HG03432 (cell line): Measurements from ENCODE around the gene RPL18A.
A peak's percentile ranks its signal among the peaks of the same experiment; 100 is the strongest.

Experiments
- ATAC-seq: cut with Tn5 transposase; IDR thresholded peaks from one replicate; pipeline ENCODE4 v1.9.1; 2021; ENCODE audit warnings: mild to moderate bottlenecking, moderate library complexity; ENCODE audit not compliant: unreplicated experiment

RPL18A gene

GRCh38 chr19:17859533-17860330 lies at the start of gene RPL18A:
Gene RPL18A, plus strand, starts transcription at chr19:17859910. Its CDS starts 47 bp downstream, at chr19:17859957.
- ATAC-seq: peak; percentile 87

GRCh38 chr19:17811103-17811502 lies 48.6 kb upstream of the RPL18A start:
- ATAC-seq: no peak

- no peak for ATAC-seq
These were observed 48.0 kb upstream of the RPL18A start for GRCh38 chr19:17811681-17812080.

GRCh38 chr19:17812099-17812498 lies 47.6 kb upstream of the RPL18A start:
- ATAC-seq: no peak

- no peak for ATAC-seq
These were observed 41.9 kb upstream of the RPL18A start for GRCh38 chr19:17817668-17818363.

- ATAC-seq: no peak
These were observed 38.5 kb upstream of the RPL18A start, which contains the start of gene INSL3 for GRCh38 chr19:17821190-17821589. Gene INSL3, minus strand, starts transcription at chr19:17821519. Its CDS starts 13 bp downstream, at chr19:17821506.

GRCh38 chr19:17824339-17824738 lies 35.4 kb upstream of the RPL18A start:
- ATAC-seq: no peak

- no peak for ATAC-seq
These were observed 33.1 kb upstream of the RPL18A start for GRCh38 chr19:17826508-17827056.

- no peak for ATAC-seq
These were observed 29.7 kb upstream of the RPL18A start for GRCh38 chr19:17829855-17830566.

- no peak for ATAC-seq
These were observed 28.9 kb upstream of the RPL18A start for GRCh38 chr19:17830567-17831418.

GRCh38 chr19:17831419-17831888 lies 28.3 kb upstream of the RPL18A start:
- no peak for ATAC-seq

GRCh38 chr19:17832443-17833208 lies 27.1 kb upstream of the RPL18A start:
- ATAC-seq: no peak

- no peak for ATAC-seq
These were observed 25.1 kb upstream of the RPL18A start for GRCh38 chr19:17834350-17835181.

- ATAC-seq: no peak
These were observed 24.3 kb upstream of the RPL18A start for GRCh38 chr19:17835182-17836006.

- no peak for ATAC-seq
These were observed 23.2 kb upstream of the RPL18A start for GRCh38 chr19:17836530-17836929.

- no peak for ATAC-seq
These were observed 21.7 kb upstream of the RPL18A start for GRCh38 chr19:17837972-17838371.

- ATAC-seq: no peak
These were observed 19.7 kb upstream of the RPL18A start for GRCh38 chr19:17840019-17840418.

GRCh38 chr19:17841371-17841809 lies 18.3 kb upstream of the RPL18A start:
- no peak for ATAC-seq
